Glomerular visceral epithelial cell (primary cell): ENCODE data around the gene APP.
A peak's percentile ranks its signal among the peaks of the same experiment; 100 is the strongest.

ENCODE experiments used
- DNase-seq: peaks from one replicate; pipeline ENCODE4 v3.0.0-alpha.2; 2016; ENCODE audit errors: extremely low spot score

The APP gene

GRCh38 chr21:25878344-25878743 is 292.2 kb downstream of the APP start:
- DNase-seq, result no peak

- DNase-seq, result no peak
Observed at GRCh38 chr21:25872271-25872670, 298.3 kb downstream of the APP start.

- no peak for DNase-seq
Observed at GRCh38 chr21:25871566-25871965, 299.0 kb downstream of the APP start.

- no peak for DNase-seq
Observed at GRCh38 chr21:25870084-25870483, 300.5 kb downstream of the APP start.

GRCh38 chr21:25867061-25867460 is 303.5 kb downstream of the APP start:
- DNase-seq, result no peak

- DNase-seq, result no peak
Observed at GRCh38 chr21:25863747-25864146, 306.8 kb downstream of the APP start.

- DNase-seq, result no peak
Observed at GRCh38 chr21:25863031-25863430, 307.5 kb downstream of the APP start.

GRCh38 chr21:25862596-25862995 is 308.0 kb downstream of the APP start:
- DNase-seq, result peak; percentile 12

- DNase-seq, result no peak
Observed at GRCh38 chr21:25862112-25862511, 308.5 kb downstream of the APP start.

GRCh38 chr21:25859235-25859929 is 311.2 kb downstream of the APP start:
- DNase-seq, result no peak

GRCh38 chr21:25858325-25858724 is 312.2 kb downstream of the APP start:
- no peak for DNase-seq

- no peak for DNase-seq
Observed at GRCh38 chr21:25857308-25858074, 313.1 kb downstream of the APP start.

- no peak for DNase-seq
Observed at GRCh38 chr21:25855576-25855975, 315.0 kb downstream of the APP start.

GRCh38 chr21:25850126-25850842 is 320.3 kb downstream of the APP start:
- no peak for DNase-seq

GRCh38 chr21:25848309-25848708 is 322.3 kb downstream of the APP start:
- DNase-seq, result no peak

- no peak for DNase-seq
Observed at GRCh38 chr21:25845729-25846256, 324.8 kb downstream of the APP start.

GRCh38 chr21:25842925-25843324 is 327.6 kb downstream of the APP start:
- no peak for DNase-seq

GRCh38 chr21:25838809-25839208 is 331.8 kb downstream of the APP start:
- DNase-seq, result no peak

- peak; percentile 43 for DNase-seq
Observed at GRCh38 chr21:25837533-25838265, 332.9 kb downstream of the APP start.

GRCh38 chr21:25836396-25836795 is 334.2 kb downstream of the APP start:
- no peak for DNase-seq

- peak; percentile 25 for DNase-seq
Observed at GRCh38 chr21:25834381-25834780, 336.2 kb downstream of the APP start.
